ENCODE data around the gene RBSN.

The RBSN gene

GRCh38 chr3:15056676-15057404 is 42.1 kb downstream of the RBSN start:
- DNase-seq (ENCODE audit: low spot score), result no peak

- DNase-seq (ENCODE audit: low spot score), result no peak
Measured at GRCh38 chr3:15055019-15055557, 43.9 kb downstream of the RBSN start.

- DNase-seq (ENCODE audit: low spot score), result no peak
Measured at GRCh38 chr3:15053541-15053940, 45.4 kb downstream of the RBSN start.

- DNase-seq (ENCODE audit: low spot score), result no peak
Measured at GRCh38 chr3:15052335-15053242, 46.4 kb downstream of the RBSN start.

- DNase-seq (ENCODE audit: low spot score), result no peak
Measured at GRCh38 chr3:15051531-15051930, 47.4 kb downstream of the RBSN start.

GRCh38 chr3:15050405-15051092 is 48.4 kb downstream of the RBSN start:
- no peak for DNase-seq (ENCODE audit: low spot score)

GRCh38 chr3:15049584-15049983 is 49.4 kb downstream of the RBSN start:
- DNase-seq (ENCODE audit: low spot score), result no peak

- DNase-seq (ENCODE audit: low spot score), result no peak
Measured at GRCh38 chr3:15045667-15046066, 53.3 kb downstream of the RBSN start.

GRCh38 chr3:15044326-15044725 is 54.6 kb downstream of the RBSN start:
- DNase-seq (ENCODE audit: low spot score), result no peak

GRCh38 chr3:15043408-15044171 is 55.4 kb downstream of the RBSN start:
- DNase-seq (ENCODE audit: low spot score), result no peak

- DNase-seq (ENCODE audit: low spot score), result no peak
Measured at GRCh38 chr3:15042936-15043335, 56.0 kb downstream of the RBSN start.

- no peak for DNase-seq (ENCODE audit: low spot score)
Measured at GRCh38 chr3:15041950-15042349, 57.0 kb downstream of the RBSN start.

GRCh38 chr3:15040844-15041243 is 58.1 kb downstream of the RBSN start:
- DNase-seq (ENCODE audit: low spot score), result no peak

GRCh38 chr3:15038306-15038705 is 60.6 kb downstream of the RBSN start:
- no peak for DNase-seq (ENCODE audit: low spot score)

GRCh38 chr3:15033103-15033502 is 65.8 kb downstream of the RBSN start:
- no peak for DNase-seq (ENCODE audit: low spot score)

- no peak for DNase-seq (ENCODE audit: low spot score)
Measured at GRCh38 chr3:15032650-15033049, 66.3 kb downstream of the RBSN start.

GRCh38 chr3:15029625-15030024 is 69.3 kb downstream of the RBSN start:
- no peak for DNase-seq (ENCODE audit: low spot score)

- no peak for DNase-seq (ENCODE audit: low spot score)
Measured at GRCh38 chr3:15023719-15024118, 75.2 kb downstream of the RBSN start.

- DNase-seq (ENCODE audit: low spot score), result no peak
Measured at GRCh38 chr3:15023249-15023648, 75.7 kb downstream of the RBSN start.

Data from LoVo (cell line).